ENCODE results near the gene SENP1. TPM values are rescaled to one million over a fixed set of nuclear protein-coding genes. Genes with fewer than 3 reads are reported as not detected.

SENP1 gene
- total and polyA plus RNA-seq, 12 donors, result 3.0 to 21.6 (median 11.2) TPM

- Histone ChIP-seq H3K36me3 (replicated peaks in 1 of 2) (peaks cover 0 to 36% of the 10 kb centered on the region in 2 donors), H3K9me3 (replicated peaks in 1 of 3) (no peaks in the 10 kb centered on the region), H3K27me3 (no peaks in the 10 kb centered on the region), H3K4me3 (no peak overlapping the region), H3K27ac (no peak overlapping the region), H3K4me1 (replicated peaks in 1 of 2) (no peaks in the 10 kb centered on the region)
- no peak for DNase-seq
- intact Hi-C loops (cut with DNase I), result no loop called here
- 97 to 100% (median 98%) methylated on average over 3 of the region's 3 CpGs for WGBS, 4 donors
- TF ChIP-seq POLR2A (IDR thresholded peaks at IDR 0.05), result no peak
- TF ChIP-seq, protein P1, sequence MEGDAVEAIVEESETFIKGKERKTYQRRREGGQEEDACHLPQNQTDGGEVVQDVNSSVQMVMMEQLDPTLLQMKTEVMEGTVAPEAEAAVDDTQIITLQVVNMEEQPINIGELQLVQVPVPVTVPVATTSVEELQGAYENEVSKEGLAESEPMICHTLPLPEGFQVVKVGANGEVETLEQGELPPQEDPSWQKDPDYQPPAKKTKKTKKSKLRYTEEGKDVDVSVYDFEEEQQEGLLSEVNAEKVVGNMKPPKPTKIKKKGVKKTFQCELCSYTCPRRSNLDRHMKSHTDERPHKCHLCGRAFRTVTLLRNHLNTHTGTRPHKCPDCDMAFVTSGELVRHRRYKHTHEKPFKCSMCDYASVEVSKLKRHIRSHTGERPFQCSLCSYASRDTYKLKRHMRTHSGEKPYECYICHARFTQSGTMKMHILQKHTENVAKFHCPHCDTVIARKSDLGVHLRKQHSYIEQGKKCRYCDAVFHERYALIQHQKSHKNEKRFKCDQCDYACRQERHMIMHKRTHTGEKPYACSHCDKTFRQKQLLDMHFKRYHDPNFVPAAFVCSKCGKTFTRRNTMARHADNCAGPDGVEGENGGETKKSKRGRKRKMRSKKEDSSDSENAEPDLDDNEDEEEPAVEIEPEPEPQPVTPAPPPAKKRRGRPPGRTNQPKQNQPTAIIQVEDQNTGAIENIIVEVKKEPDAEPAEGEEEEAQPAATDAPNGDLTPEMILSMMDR (IDR thresholded peaks at IDR 0.05), result no peak
Measured at GRCh38 chr12:48072266-48072665, 33.6 kb downstream of the SENP1 start.

GRCh38 chr12:48071808-48072207 lies 34.1 kb downstream of the SENP1 start:
- no peak for DNase-seq
- Histone ChIP-seq H3K36me3 (replicated peaks in 1 of 2) (peaks cover 0 to 36% of the 10 kb centered on the region in 2 donors), H3K4me3 (no peak overlapping the region), H3K9me3 (replicated peaks in 1 of 3) (no peaks in the 10 kb centered on the region), H3K27me3 (no peaks in the 10 kb centered on the region), H3K27ac (no peak overlapping the region), H3K4me1 (replicated peaks in 1 of 2) (no peaks in the 10 kb centered on the region)
- TF ChIP-seq, protein P1 (IDR thresholded peaks at IDR 0.05), result no peak
- no peak for TF ChIP-seq POLR2A (IDR thresholded peaks at IDR 0.05)
- WGBS, 4 donors, result 95 to 99% (median 97%) methylated on average over 2 of the region's 2 CpGs
- intact Hi-C loops (cut with DNase I), result no loop called here

DNA sequence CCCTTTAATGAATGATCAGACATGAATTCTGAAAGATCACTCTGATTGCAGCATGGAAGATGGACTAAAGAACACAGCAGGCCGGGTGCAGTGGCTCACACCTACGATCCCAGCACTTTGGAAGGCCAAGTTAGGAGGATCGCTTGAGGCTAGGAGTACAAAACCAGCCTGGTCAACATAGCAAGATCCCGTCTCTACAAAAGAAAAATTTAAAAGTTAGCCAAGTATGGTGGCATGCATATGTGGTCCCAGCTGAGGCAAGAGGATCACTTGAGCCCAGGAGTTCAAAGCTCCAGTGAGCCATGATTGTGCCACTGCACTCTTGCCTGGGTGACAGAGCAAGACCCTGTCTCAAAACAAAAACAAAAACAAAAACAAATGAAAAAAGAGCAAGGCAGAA lies 35.1 kb downstream of the SENP1 start:
- no peak for DNase-seq
- Histone ChIP-seq H3K36me3 (replicated peaks in 1 of 2) (peaks cover 0 to 46% of the 10 kb centered on the region in 2 donors), H3K4me1 (replicated peaks in 1 of 2) (no peaks in the 10 kb centered on the region), H3K4me3 (no peak overlapping the region), H3K27me3 (no peaks in the 10 kb centered on the region), H3K27ac (no peak overlapping the region), H3K9me3 (replicated peaks in 1 of 3) (no peaks in the 10 kb centered on the region)
- TF ChIP-seq, protein P1 (IDR thresholded peaks at IDR 0.05), result no peak
- TF ChIP-seq POLR2A (IDR thresholded peaks at IDR 0.05), result no peak
- intact Hi-C loops (cut with DNase I), result no loop called here
- WGBS, 4 donors, result 94 to 99% (median 97%) methylated on average over 4 of the region's 4 CpGs

DNA sequence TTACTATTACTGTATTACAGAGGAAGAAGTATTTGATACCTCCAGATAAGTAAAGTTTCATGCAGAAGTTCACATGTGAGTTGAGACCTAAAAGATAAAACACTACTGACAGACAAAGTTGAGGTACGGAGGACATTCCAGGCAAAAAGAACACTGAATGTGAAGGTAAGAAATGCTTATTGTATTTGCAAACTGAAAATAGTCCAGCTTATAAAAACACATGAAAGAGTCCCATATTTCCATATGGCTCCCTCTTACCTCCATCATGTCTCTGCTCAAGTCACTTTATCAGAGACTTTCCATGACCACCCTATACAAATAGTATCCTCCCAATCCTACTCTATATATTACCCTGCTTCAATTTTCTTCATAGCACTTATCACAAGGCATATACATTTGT lies 35.8 kb downstream of the SENP1 start:
- Histone ChIP-seq H3K27me3 (no peaks in the 10 kb centered on the region), H3K4me3 (no peak overlapping the region), H3K36me3 (replicated peaks in 1 of 2) (peaks cover 0 to 52% of the 10 kb centered on the region in 2 donors), H3K4me1 (replicated peaks in 1 of 2) (no peaks in the 10 kb centered on the region), H3K9me3 (replicated peaks in 1 of 3) (no peaks in the 10 kb centered on the region), H3K27ac (no peak overlapping the region)
- 88 to 100% (median 96%) methylated on average over 1 of the region's 1 CpG for WGBS, 4 donors
- DNase-seq, result no peak
- TF ChIP-seq, protein P1 (IDR thresholded peaks at IDR 0.05), result no peak
- no peak for TF ChIP-seq POLR2A (IDR thresholded peaks at IDR 0.05)
- intact Hi-C loops (cut with DNase I), result no loop called here

All from adrenal gland (tissue), 12 donors.